PC-3 (cell line): Measurements from ENCODE around the gene SCML1.

Experiments
- CTCF ChIP-seq: fragments of 300-600 bp; sonication (generic); conservative IDR thresholded peaks from 2 replicates; pipeline ENCODE4 v1.5.1; 2017; ENCODE audit warnings: antibody characterized with exemption, low read depth, mild to moderate bottlenecking, low read length
- EZH2 ChIP-seq: fragments of 300-600 bp; sonication (generic); IDR thresholded peaks from one replicate; pipeline ENCODE4 v1.6.1; 2017; ENCODE audit warnings: antibody characterized with exemption, mild to moderate bottlenecking, low read length; ENCODE audit not compliant: unreplicated experiment
- EZH2phosphoT487 ChIP-seq: fragments of 300-600 bp; sonication (generic); IDR thresholded peaks from 2 replicates; pipeline ENCODE4 v1.6.1; 2018; ENCODE audit warnings: mild to moderate bottlenecking, antibody characterized with exemption, low read length, borderline replicate concordance

- TF ChIP-seq EZH2 = no peak
- TF ChIP-seq CTCF = no peak
- TF ChIP-seq EZH2phosphoT487 = no peak
These were observed 1.6 kb downstream of the SCML1 start for GRCh38 chrX:17738737-17739535.
